HG03196 (cell line): ENCODE data around the gene RGS17.
"Not testable (repeated sequence)": the region's sequence is repeated elsewhere in the genome, so short reads cannot be mapped to it uniquely, and the experiment has no call there.

ENCODE experiments used
- ATAC-seq: cut with Tn5 transposase; IDR thresholded peaks from one replicate; pipeline ENCODE4 v1.9.1; 2021; ENCODE audit not compliant: unreplicated experiment

Gene RGS17

GRCh38 chr6:153043719-153044118, 87.4 kb downstream of the RGS17 start:
- no peak for ATAC-seq

- ATAC-seq, result no peak
These were observed 92.6 kb downstream of the RGS17 start for GRCh38 chr6:153038378-153039057.

- no peak for ATAC-seq
These were observed 96.9 kb downstream of the RGS17 start for GRCh38 chr6:153034139-153034538.

- ATAC-seq, result no peak
These were observed 98.7 kb downstream of the RGS17 start for GRCh38 chr6:153032255-153032882.

GRCh38 chr6:153031335-153031955, 99.6 kb downstream of the RGS17 start:
- ATAC-seq, result no peak

GRCh38 chr6:153028963-153029362, 102.1 kb downstream of the RGS17 start:
- no peak for ATAC-seq

GRCh38 chr6:153028286-153028685, 102.8 kb downstream of the RGS17 start:
- ATAC-seq, result no peak

GRCh38 chr6:153027480-153027879, 103.6 kb downstream of the RGS17 start:
- no peak for ATAC-seq

- ATAC-seq, result no peak
These were observed 106.4 kb downstream of the RGS17 start for GRCh38 chr6:153024709-153025017.

GRCh38 chr6:153023977-153024708, 106.9 kb downstream of the RGS17 start:
- ATAC-seq, result peak; percentile 96

GRCh38 chr6:153018355-153018754, 112.7 kb downstream of the RGS17 start:
- no peak for ATAC-seq

GRCh38 chr6:153016846-153017245, 114.2 kb downstream of the RGS17 start:
- ATAC-seq, result no peak

GRCh38 chr6:153015094-153015640, 115.9 kb downstream of the RGS17 start:
- ATAC-seq, result no peak

- no peak for ATAC-seq
These were observed 117.6 kb downstream of the RGS17 start for GRCh38 chr6:153013438-153013837.

- ATAC-seq, result no peak
These were observed 118.2 kb downstream of the RGS17 start for GRCh38 chr6:153012856-153013255.

- ATAC-seq, result no peak
These were observed 127.8 kb downstream of the RGS17 start for GRCh38 chr6:153003366-153003690.

- ATAC-seq, result peak; percentile 96
These were observed 128.3 kb downstream of the RGS17 start, which contains the start of gene MTRF1L for GRCh38 chr6:153002613-153003365. MTRF1L (minus strand) TSS chr6:153002709; CDS start chr6:153002685, 24 bp downstream.

- ATAC-seq, result peak; percentile 30
These were observed 129.1 kb downstream of the RGS17 start for GRCh38 chr6:153001767-153002612.

- ATAC-seq, result not testable (repeated sequence)
These were observed 130.3 kb downstream of the RGS17 start for GRCh38 chr6:153000790-153001189.

- ATAC-seq, result no peak
These were observed 130.8 kb downstream of the RGS17 start for GRCh38 chr6:153000243-153000642.
